Measurements from ENCODE around the gene TMEM14C.
"Not testable (repeated sequence)": the region's sequence is repeated elsewhere in the genome, so short reads cannot be mapped to it uniquely, and the experiment has no call there.

TMEM14C gene

DNA sequence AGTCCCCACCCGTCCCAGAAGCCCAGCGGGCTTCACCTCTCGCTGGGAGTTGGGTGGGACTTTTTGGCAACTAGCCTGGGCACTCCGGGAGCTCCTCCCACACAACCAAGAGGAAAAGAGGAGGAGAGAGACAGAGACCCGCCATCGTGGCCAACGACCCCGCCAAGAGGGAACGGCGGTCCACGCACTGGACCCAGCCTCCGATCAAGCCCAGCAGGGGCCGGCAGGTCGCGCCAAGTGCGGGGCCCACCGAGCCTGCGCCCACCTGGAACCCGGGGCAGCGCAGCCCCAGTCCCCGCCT lies 3.0 kb upstream of the TMEM14C start:
- POLR2A ChIA-PET: no interaction called here
- CTCF ChIA-PET: interaction anchor here (1.2 kb wide), 2 partner anchors 82 to 210 kb away, joined by 3 to 5 read pairs; no protein-coding TSS in a partner anchor
- H3K4me3 ChIP-seq (ENCODE audit: low read depth, low read length): peak overlapping the region; percentile 61
- DNase-seq (ENCODE audit: low read depth, low spot score): no peak
- no peak for TF ChIP-seq CTCF (IDR thresholded peaks at IDR 0.05; ENCODE audit: insufficient read depth, low read length, missing control alignments)

- POLR2A ChIA-PET: interaction anchor here (1.3 kb wide), 1 partner anchor 26 kb away, joined by 6 read pairs; the partner anchor contains the start of genes C6orf52 and PAK1IP1
- CTCF ChIA-PET: interaction anchor here (1.2 kb wide), 1 partner anchor 82 kb away, joined by 3 read pairs; no protein-coding TSS in a partner anchor
- DNase-seq (ENCODE audit: low read depth, low spot score): no peak
- no peak for TF ChIP-seq CTCF (IDR thresholded peaks at IDR 0.05; ENCODE audit: insufficient read depth, low read length, missing control alignments)
- H3K4me3 ChIP-seq (ENCODE audit: low read depth, low read length): peak overlapping the region; percentile 61
These were observed 2.5 kb upstream of the TMEM14C start for GRCh38 chr6:10720265-10720959.

- H3K4me3 ChIP-seq (ENCODE audit: low read depth, low read length): peak overlapping the region; percentile 61
- CTCF ChIA-PET: interaction anchor here (1.2 kb wide), 2 partner anchors 38 to 81 kb away, joined by 3 to 4 read pairs; no protein-coding TSS in a partner anchor
- POLR2A ChIA-PET: interaction anchor here (0.6 to 1.3 kb wide), 3 partner anchors 14 to 26 kb away, joined by 3 to 6 read pairs (median 3); partner anchors contain the start of genes C6orf52 and PAK1IP1
- DNase-seq (ENCODE audit: low read depth, low spot score): not testable (repeated sequence)
These were observed 1.7 kb upstream of the TMEM14C start for GRCh38 chr6:10720960-10721849.

- H3K4me3 ChIP-seq (ENCODE audit: low read depth, low read length): peak overlapping the region; percentile 65
- TF ChIP-seq CTCF (IDR thresholded peaks at IDR 0.05; ENCODE audit: insufficient read depth, low read length, missing control alignments): no peak
- no peak for DNase-seq (ENCODE audit: low read depth, low spot score)
- ChIA-PET CTCF (interaction anchor here (0.7 to 2.3 kb wide), 5 partner anchors 13 to 243 kb away, joined by 3 to 6 read pairs (median 4); no protein-coding TSS in a partner anchor), POLR2A (interaction anchor here (0.6 to 1.7 kb wide), 9 partner anchors 11 to 27 kb away, joined by 3 to 20 read pairs (median 3); partner anchors contain the start of genes C6orf52, PAK1IP1 and TMEM14B)
These were observed 860 bp upstream of the TMEM14C start for GRCh38 chr6:10721850-10722569.

DNA sequence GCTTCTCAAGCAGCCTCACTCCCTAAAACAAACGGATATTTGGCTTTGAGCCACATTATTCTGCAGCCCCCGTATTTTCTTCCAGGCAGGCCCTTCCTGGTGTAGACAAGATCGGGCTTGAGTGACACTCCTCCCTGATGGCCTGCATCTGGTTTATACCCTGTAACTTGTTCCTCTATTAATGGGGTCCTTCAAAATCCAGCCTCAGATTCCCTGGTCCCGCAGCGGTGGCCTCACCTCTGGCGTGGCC lies 375 bp upstream of the TMEM14C start:
- peak overlapping the region; percentile 65 for H3K4me3 ChIP-seq (ENCODE audit: low read depth, low read length)
- no peak for DNase-seq (ENCODE audit: low read depth, low spot score)
- no peak for TF ChIP-seq CTCF (IDR thresholded peaks at IDR 0.05; ENCODE audit: insufficient read depth, low read length, missing control alignments)
- POLR2A ChIA-PET: interaction anchor here (0.6 to 1.7 kb wide), 7 partner anchors 11 to 28 kb away, joined by 3 to 20 read pairs (median 3); partner anchors contain the start of genes C6orf52, PAK1IP1 and TMEM14B
- CTCF ChIA-PET: interaction anchor here (0.7 to 2.3 kb wide), 4 partner anchors 13 to 244 kb away, joined by 3 to 6 read pairs (median 4); no protein-coding TSS in a partner anchor

- H3K4me3 ChIP-seq (ENCODE audit: low read depth, low read length): peak overlapping the region; percentile 65
- POLR2A ChIA-PET: interaction anchor here (1.7 kb wide), 1 partner anchor 10 kb away, joined by 7 read pairs; no protein-coding TSS in a partner anchor
- TF ChIP-seq CTCF (IDR thresholded peaks at IDR 0.05; ENCODE audit: insufficient read depth, low read length, missing control alignments): no peak
- DNase-seq (ENCODE audit: low read depth, low spot score): no peak
- CTCF ChIA-PET: interaction anchor here (0.7 to 2.3 kb wide), 4 partner anchors 9 to 28 kb away, joined by 3 to 6 read pairs (median 4); partner anchors contain the start of gene PAK1IP1
These were observed 654 bp downstream of the TMEM14C start for GRCh38 chr6:10723567-10723881.
